ENCODE data around the gene NOX3. TPM values are rescaled to one million over a fixed set of nuclear protein-coding genes. Genes with fewer than 3 reads are reported as not detected.

NOX3 gene
- total and polyA plus RNA-seq, 8 donors, result not detected

GRCh38 chr6:155450240-155450581 lies 5.4 kb downstream of the NOX3 start:
- ATAC-seq, result no peak
- no peaks in the 10 kb centered on the region for H3K36me3 ChIP-seq
- H3K4me1 ChIP-seq, result no peaks in the 10 kb centered on the region
- no peak for FAIRE-seq
- 89 to 98% methylated on average over 2 of the region's 2 CpGs for WGBS, 2 donors
- intact Hi-C loops (cut with DNase I), result no loop called here
- DNase-seq, result no peak
- H3K27ac ChIP-seq, result no peak overlapping the region
- H3K4me3 ChIP-seq, result no peak overlapping the region
- H3K9me3 ChIP-seq, result no peaks in the 10 kb centered on the region
- no peaks in the 10 kb centered on the region for H3K27me3 ChIP-seq
- TF ChIP-seq, protein P1, sequence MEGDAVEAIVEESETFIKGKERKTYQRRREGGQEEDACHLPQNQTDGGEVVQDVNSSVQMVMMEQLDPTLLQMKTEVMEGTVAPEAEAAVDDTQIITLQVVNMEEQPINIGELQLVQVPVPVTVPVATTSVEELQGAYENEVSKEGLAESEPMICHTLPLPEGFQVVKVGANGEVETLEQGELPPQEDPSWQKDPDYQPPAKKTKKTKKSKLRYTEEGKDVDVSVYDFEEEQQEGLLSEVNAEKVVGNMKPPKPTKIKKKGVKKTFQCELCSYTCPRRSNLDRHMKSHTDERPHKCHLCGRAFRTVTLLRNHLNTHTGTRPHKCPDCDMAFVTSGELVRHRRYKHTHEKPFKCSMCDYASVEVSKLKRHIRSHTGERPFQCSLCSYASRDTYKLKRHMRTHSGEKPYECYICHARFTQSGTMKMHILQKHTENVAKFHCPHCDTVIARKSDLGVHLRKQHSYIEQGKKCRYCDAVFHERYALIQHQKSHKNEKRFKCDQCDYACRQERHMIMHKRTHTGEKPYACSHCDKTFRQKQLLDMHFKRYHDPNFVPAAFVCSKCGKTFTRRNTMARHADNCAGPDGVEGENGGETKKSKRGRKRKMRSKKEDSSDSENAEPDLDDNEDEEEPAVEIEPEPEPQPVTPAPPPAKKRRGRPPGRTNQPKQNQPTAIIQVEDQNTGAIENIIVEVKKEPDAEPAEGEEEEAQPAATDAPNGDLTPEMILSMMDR (IDR thresholded peaks at IDR 0.05), result no peak

GRCh38 chr6:155449450-155450239 lies 6.0 kb downstream of the NOX3 start:
- Histone ChIP-seq H3K4me1 (no peaks in the 10 kb centered on the region), H3K9me3 (no peaks in the 10 kb centered on the region), H3K27me3 (no peaks in the 10 kb centered on the region), H3K27ac (no peak overlapping the region), H3K4me3 (no peak overlapping the region), H3K36me3 (no peaks in the 10 kb centered on the region)
- ATAC-seq (no peak), DNase-seq (no peak), FAIRE-seq (no peak)
- WGBS, 2 donors, result 31 to 38% methylated on average over 14 of the region's 14 CpGs
- TF ChIP-seq, protein P1 (IDR thresholded peaks at IDR 0.05), result no peak
- intact Hi-C loops (cut with DNase I), result no loop called here

GRCh38 chr6:155448668-155449449 lies 6.8 kb downstream of the NOX3 start:
- no peaks in the 10 kb centered on the region for H3K27me3 ChIP-seq
- TF ChIP-seq, protein P1 (IDR thresholded peaks at IDR 0.05), result no peak
- WGBS, 2 donors, result 14 to 15% methylated on average over 5 of the region's 5 CpGs
- H3K4me1 ChIP-seq, result no peaks in the 10 kb centered on the region
- H3K9me3 ChIP-seq, result no peaks in the 10 kb centered on the region
- DNase-seq, result no peak
- no peaks in the 10 kb centered on the region for H3K36me3 ChIP-seq
- no peak overlapping the region for H3K4me3 ChIP-seq
- intact Hi-C loops (cut with DNase I), result no loop called here
- ATAC-seq, result no peak
- FAIRE-seq, result no peak
- no peak overlapping the region for H3K27ac ChIP-seq

GRCh38 chr6:155447949-155448348 lies 7.7 kb downstream of the NOX3 start:
- no peaks in the 10 kb centered on the region for H3K36me3 ChIP-seq
- no peaks in the 10 kb centered on the region for H3K27me3 ChIP-seq
- TF ChIP-seq, protein P1 (IDR thresholded peaks at IDR 0.05), result no peak
- ATAC-seq (no peak), DNase-seq (no peak), FAIRE-seq (no peak)
- H3K9me3 ChIP-seq, result no peaks in the 10 kb centered on the region
- H3K4me3 ChIP-seq, result no peak overlapping the region
- H3K4me1 ChIP-seq, result no peaks in the 10 kb centered on the region
- intact Hi-C loops (cut with DNase I), result no loop called here
- no peak overlapping the region for H3K27ac ChIP-seq

Data from pancreas (tissue), 10 donors.